DOHH2 (cell line): ENCODE results near the gene SBSN.

Source experiments
- H3F3A ChIP-seq: fragments of 200-600 bp; sonication (generic), shearing (Covaris generic); 2 replicates; pipeline ENCODE4 v1.6.0; 2016; ENCODE audit warnings: antibody characterized with exemption, mild to moderate bottlenecking; ENCODE audit not compliant: control insufficient read depth, insufficient read depth
- H3K27ac ChIP-seq: fragments of 200-600 bp; sonication (generic); 2 replicates; pipeline ENCODE4 v1.5.1; 2014; ENCODE audit warnings: low read depth, mild to moderate bottlenecking, low read length, moderate library complexity
- H3K27me3 ChIP-seq: fragments of 200-600 bp; sonication (generic); 2 replicates; pipeline ENCODE4 v1.6.1; 2014; ENCODE audit warnings: mild to moderate bottlenecking, low read length, mixed read lengths; ENCODE audit not compliant: control insufficient read depth
- H3K36me3 ChIP-seq: fragments of 200-600 bp; sonication (generic); 2 replicates; pipeline ENCODE4 v1.6.1; 2014; ENCODE audit warnings: mild to moderate bottlenecking, low read length, moderate library complexity, mixed read lengths; ENCODE audit not compliant: control insufficient read depth
- H3K4me1 ChIP-seq: fragments of 200-600 bp; sonication (generic); 2 replicates; pipeline ENCODE4 v1.6.1; 2014; ENCODE audit warnings: mild to moderate bottlenecking, low read length, mixed read lengths; ENCODE audit not compliant: control insufficient read depth
- H3K4me2 ChIP-seq: fragments of 200-600 bp; sonication (generic); 2 replicates; pipeline ENCODE4 v1.6.0; 2014; ENCODE audit warnings: mild to moderate bottlenecking, low read length, moderate library complexity
- H3K4me3 ChIP-seq: fragments of 200-600 bp; sonication (generic); 2 replicates; pipeline ENCODE4 v1.5.1; 2014; ENCODE audit warnings: mild to moderate bottlenecking, low read length, mixed read lengths
- H3K79me2 ChIP-seq: fragments of 200-600 bp; sonication (generic); 2 replicates; pipeline ENCODE4 v1.6.1; 2014; ENCODE audit warnings: mild to moderate bottlenecking, low read length, mixed read lengths; ENCODE audit not compliant: control insufficient read depth
- H3K9me2 ChIP-seq: fragments of 200-600 bp; sonication (generic); replicated peaks from 2 replicates; pipeline ENCODE4 v1.6.1; 2014; ENCODE audit warnings: mild to moderate bottlenecking, low read length, mixed read lengths; ENCODE audit not compliant: control insufficient read depth
- H3K9me3 ChIP-seq: fragments of 200-600 bp; sonication (generic); 2 replicates; pipeline ENCODE4 v1.6.1; 2014; ENCODE audit warnings: antibody characterized with exemption, low read length, mixed read lengths; ENCODE audit not compliant: control insufficient read depth, insufficient read depth
- H4K20me1 ChIP-seq: fragments of 200-600 bp; sonication (generic); 2 replicates; pipeline ENCODE4 v1.6.0; 2014; ENCODE audit warnings: low read depth, mild to moderate bottlenecking, antibody characterized with exemption, low read length, moderate library complexity; ENCODE audit not compliant: control insufficient read depth, insufficient read depth
- EZH2phosphoT487 ChIP-seq: fragments of 200-600 bp; sonication (generic); IDR thresholded peaks from 2 replicates; pipeline ENCODE4 v1.6.1; 2017; ENCODE audit warnings: borderline replicate concordance, mild to moderate bottlenecking, antibody characterized with exemption, low read length, moderate library complexity, mixed read lengths
- TF ChIP-seq, protein P1 (sequence below): fragments of 200-600 bp; sonication (generic); IDR thresholded peaks from one replicate; pipeline ENCODE4 v1.5.1; 2014; ENCODE audit warnings: antibody characterized with exemption, mild to moderate bottlenecking, low read depth, low read length; ENCODE audit not compliant: poor library complexity, severe bottlenecking

The SBSN gene

DNA sequence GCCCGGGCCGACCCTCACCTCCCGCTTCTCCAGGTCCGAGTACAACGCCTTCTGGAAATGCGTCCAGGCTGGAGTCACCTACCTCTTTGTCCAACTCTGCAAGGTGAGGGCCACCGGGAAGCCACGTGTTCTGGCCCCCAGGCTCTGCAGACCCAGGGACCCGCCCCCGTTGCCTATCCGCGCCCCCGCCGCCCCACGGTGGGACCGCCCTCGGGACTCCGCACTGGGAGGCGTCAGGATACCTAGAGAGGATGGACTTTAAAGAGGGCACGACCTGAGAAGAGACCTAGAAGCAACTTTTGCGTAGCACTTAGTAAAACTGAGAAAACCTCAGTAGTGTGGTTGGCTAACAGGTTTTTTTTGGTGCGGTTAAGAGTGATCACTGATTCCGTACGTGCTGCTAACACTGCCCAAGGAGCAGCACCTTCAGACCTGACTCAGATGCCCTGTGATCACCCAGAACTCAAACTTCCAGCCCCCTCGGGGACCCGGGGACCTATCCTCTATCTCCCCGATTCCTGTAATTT, 17.8 kb upstream of the SBSN start:
- Histone ChIP-seq H3K9me2 (no peaks in the 10 kb centered on the region), H3K27ac (0 out of 2 replicates have a peak overlapping the region, but pooled peaks have one; percentile 47), H4K20me1 (peaks cover 2% of the 10 kb centered on the region; the same call in 1 of the 2 replicates), H3K36me3 (peaks cover 39% of the 10 kb centered on the region), H3K27me3 (no peaks in the 10 kb centered on the region), H3F3A (no peaks in the 10 kb centered on the region), H3K79me2 (peaks cover 40% of the 10 kb centered on the region), H3K9me3 (no peaks in the 10 kb centered on the region), H3K4me3 (peak overlapping the region; percentile 97), H3K4me2 (peak overlapping the region; percentile 91), H3K4me1 (peaks cover 23% of the 10 kb centered on the region)
- TF ChIP-seq EZH2phosphoT487: no peak
- TF ChIP-seq, protein P1, sequence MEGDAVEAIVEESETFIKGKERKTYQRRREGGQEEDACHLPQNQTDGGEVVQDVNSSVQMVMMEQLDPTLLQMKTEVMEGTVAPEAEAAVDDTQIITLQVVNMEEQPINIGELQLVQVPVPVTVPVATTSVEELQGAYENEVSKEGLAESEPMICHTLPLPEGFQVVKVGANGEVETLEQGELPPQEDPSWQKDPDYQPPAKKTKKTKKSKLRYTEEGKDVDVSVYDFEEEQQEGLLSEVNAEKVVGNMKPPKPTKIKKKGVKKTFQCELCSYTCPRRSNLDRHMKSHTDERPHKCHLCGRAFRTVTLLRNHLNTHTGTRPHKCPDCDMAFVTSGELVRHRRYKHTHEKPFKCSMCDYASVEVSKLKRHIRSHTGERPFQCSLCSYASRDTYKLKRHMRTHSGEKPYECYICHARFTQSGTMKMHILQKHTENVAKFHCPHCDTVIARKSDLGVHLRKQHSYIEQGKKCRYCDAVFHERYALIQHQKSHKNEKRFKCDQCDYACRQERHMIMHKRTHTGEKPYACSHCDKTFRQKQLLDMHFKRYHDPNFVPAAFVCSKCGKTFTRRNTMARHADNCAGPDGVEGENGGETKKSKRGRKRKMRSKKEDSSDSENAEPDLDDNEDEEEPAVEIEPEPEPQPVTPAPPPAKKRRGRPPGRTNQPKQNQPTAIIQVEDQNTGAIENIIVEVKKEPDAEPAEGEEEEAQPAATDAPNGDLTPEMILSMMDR: no peak

DNA sequence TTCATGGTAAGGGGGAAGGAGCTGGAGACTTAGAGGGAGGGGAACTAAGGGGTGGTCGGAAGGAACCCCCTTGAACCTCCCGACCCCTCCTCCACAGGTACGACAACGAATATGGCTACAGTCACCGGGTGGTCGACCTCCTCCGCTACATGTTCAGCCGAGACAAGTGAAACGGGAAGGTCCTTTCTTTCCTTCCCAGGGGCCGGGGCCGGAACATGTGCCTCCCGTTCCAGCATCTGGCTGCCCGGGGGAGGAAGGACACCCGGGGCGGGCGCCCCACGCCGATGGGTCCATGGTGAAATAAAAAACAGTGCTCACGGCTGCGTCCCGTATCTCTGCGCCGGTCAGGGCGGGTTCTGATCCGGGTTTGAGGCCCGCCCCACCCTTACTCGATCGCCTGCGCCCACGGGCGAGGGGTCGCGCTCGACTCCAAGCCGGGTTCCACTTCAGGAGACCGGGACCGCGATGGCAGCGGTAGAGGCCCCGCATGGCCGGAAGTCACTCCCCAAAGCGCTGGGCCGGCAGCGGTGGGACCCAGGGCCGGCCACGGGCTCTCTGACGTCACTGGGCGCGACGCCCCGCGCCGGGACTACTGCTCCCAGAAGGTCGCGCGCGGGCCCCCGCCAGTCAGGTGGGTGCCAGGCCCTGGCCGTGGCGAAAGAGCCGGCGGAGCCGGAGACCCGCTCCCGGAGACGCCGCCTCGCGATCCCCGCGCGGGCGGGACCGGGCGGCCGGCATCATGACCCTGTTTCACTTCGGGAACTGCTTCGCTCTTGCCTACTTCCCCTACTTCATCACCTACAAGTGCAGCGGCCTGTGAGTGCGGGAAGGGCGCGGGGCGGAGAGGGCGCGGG, 17.1 kb upstream of the SBSN start, which contains the start of gene TMEM147:
TMEM147 (plus strand) TSS at position 626 of the 854 bp plus-strand sequence; CDS start at position 740, 114 bp downstream.
- H3K27ac ChIP-seq: peak within 1 kb of the TSS; percentile 47; the same call in 1 of the 2 replicates
- peak within 1 kb of the TSS; percentile 91 for H3K4me2 ChIP-seq
- no peaks in the 10 kb centered on the region for H3F3A ChIP-seq
- no peaks in the 10 kb centered on the region for H3K9me3 ChIP-seq
- no peaks in the 10 kb centered on the region for H3K27me3 ChIP-seq
- peaks cover 39% of the 10 kb centered on the region for H3K36me3 ChIP-seq
- H4K20me1 ChIP-seq: peaks cover 2% of the 10 kb centered on the region; the same call in 1 of the 2 replicates
- no peaks in the 10 kb centered on the region for H3K9me2 ChIP-seq
- peaks cover 40% of the 10 kb centered on the region for H3K79me2 ChIP-seq
- TF ChIP-seq, protein P1: no peak
- no peak for TF ChIP-seq EZH2phosphoT487
- peak within 1 kb of the TSS; percentile 97 for H3K4me3 ChIP-seq
- H3K4me1 ChIP-seq: peaks cover 30% of the 10 kb centered on the region

DNA sequence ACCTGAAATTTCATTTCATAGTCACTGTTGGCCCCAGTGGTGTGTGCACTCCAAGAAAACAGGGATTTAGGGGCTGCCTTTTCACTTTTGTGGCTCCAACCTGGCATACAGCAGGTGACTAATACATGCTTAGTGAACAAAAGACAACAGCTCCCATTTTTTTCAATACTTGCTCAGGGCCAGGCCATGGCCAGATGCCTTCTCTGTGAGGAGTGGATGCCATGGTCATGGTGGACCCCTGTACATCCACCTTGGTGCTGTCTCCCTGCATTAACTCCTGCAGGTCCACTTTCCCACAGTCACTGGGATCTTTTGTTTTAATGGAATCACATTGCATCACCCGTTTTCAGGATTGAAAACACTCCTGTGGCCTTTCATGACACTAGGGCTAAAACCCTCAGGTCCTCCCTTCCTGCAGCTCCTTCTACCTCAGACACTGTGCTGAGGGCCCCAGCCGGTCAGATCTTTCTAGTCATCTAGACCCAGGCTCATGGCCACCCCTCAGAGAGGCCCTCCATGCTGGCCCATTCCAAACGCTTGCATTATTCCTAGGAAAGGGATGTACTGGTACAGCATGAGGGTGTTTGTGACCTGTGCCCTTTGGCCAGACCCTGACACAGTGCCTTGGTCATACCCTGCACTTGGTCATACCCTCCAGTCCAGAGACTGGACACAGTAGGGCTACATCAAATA, 16.1 kb upstream of the SBSN start:
- H3K9me2 ChIP-seq: no peaks in the 10 kb centered on the region
- no peaks in the 10 kb centered on the region for H3K9me3 ChIP-seq
- no peaks in the 10 kb centered on the region for H3F3A ChIP-seq
- peak overlapping the region; percentile 97 for H3K4me3 ChIP-seq
- H3K36me3 ChIP-seq: peaks cover 40% of the 10 kb centered on the region
- peak overlapping the region; percentile 91 for H3K4me2 ChIP-seq
- H3K27me3 ChIP-seq: no peaks in the 10 kb centered on the region
- no peak for TF ChIP-seq EZH2phosphoT487
- TF ChIP-seq, protein P1: no peak
- H4K20me1 ChIP-seq: peaks cover 2% of the 10 kb centered on the region; the same call in 1 of the 2 replicates
- peaks cover 40% of the 10 kb centered on the region for H3K79me2 ChIP-seq
- H3K4me1 ChIP-seq: peaks cover 34% of the 10 kb centered on the region
- H3K27ac ChIP-seq: no peak overlapping the region
